Fibroblast of skin of scalp (primary cell): ENCODE measurements around the gene DNAJC6.
"Not testable (repeated sequence)": the region's sequence is repeated elsewhere in the genome, so short reads cannot be mapped to it uniquely, and the experiment has no call there.

Experiments used
- DNase-seq: peaks from one replicate; pipeline ENCODE4 v3.0.0-alpha.2; 2013

The DNAJC6 gene

GRCh38 chr1:65357291-65357960 lies 48.1 kb downstream of the DNAJC6 start:
- DNase-seq = no peak

- no peak for DNase-seq
Observed at GRCh38 chr1:65359888-65360287, 50.5 kb downstream of the DNAJC6 start.

- DNase-seq = no peak
Observed at GRCh38 chr1:65360648-65361047, 51.3 kb downstream of the DNAJC6 start.

- DNase-seq = no peak
Observed at GRCh38 chr1:65362545-65362944, 53.2 kb downstream of the DNAJC6 start.

GRCh38 chr1:65363484-65363883 lies 54.1 kb downstream of the DNAJC6 start:
- DNase-seq = no peak

GRCh38 chr1:65368403-65368802 lies 59.1 kb downstream of the DNAJC6 start:
- DNase-seq = no peak

GRCh38 chr1:65371544-65371943 lies 62.2 kb downstream of the DNAJC6 start:
- no peak for DNase-seq

GRCh38 chr1:65372557-65372956 lies 63.2 kb downstream of the DNAJC6 start:
- DNase-seq = peak; percentile 17

- no peak for DNase-seq
Observed at GRCh38 chr1:65377496-65378246, 68.3 kb downstream of the DNAJC6 start.

- DNase-seq = no peak
Observed at GRCh38 chr1:65378247-65378946, 69.1 kb downstream of the DNAJC6 start.

- not testable (repeated sequence) for DNase-seq
Observed at GRCh38 chr1:65384426-65384825, 75.1 kb downstream of the DNAJC6 start.

- no peak for DNase-seq
Observed at GRCh38 chr1:65386439-65386838, 77.1 kb downstream of the DNAJC6 start.

GRCh38 chr1:65387821-65388220 lies 78.5 kb downstream of the DNAJC6 start:
- peak; percentile 13 for DNase-seq

GRCh38 chr1:65388908-65389695 lies 79.8 kb downstream of the DNAJC6 start:
- no peak for DNase-seq

GRCh38 chr1:65392497-65392896 lies 83.2 kb downstream of the DNAJC6 start:
- DNase-seq = no peak

- peak; percentile 47 for DNase-seq
Observed at GRCh38 chr1:65393347-65393746, 84.0 kb downstream of the DNAJC6 start.

- no peak for DNase-seq
Observed at GRCh38 chr1:65393928-65394327, 84.6 kb downstream of the DNAJC6 start.

- peak; percentile 59 for DNase-seq
Observed at GRCh38 chr1:65395887-65396612, 86.7 kb downstream of the DNAJC6 start.

- no peak for DNase-seq
Observed at GRCh38 chr1:65398083-65398482, 88.7 kb downstream of the DNAJC6 start.

- no peak for DNase-seq
Observed at GRCh38 chr1:65399003-65399402, 89.7 kb downstream of the DNAJC6 start.

GRCh38 chr1:65401612-65402011 lies 92.3 kb downstream of the DNAJC6 start:
- DNase-seq = no peak

GRCh38 chr1:65404941-65405340 lies 95.6 kb downstream of the DNAJC6 start:
- DNase-seq = no peak
